Skeletal muscle satellite cell (primary cell): ENCODE results near the gene RALBP1. TPM values are rescaled to one million over a fixed set of nuclear protein-coding genes. Genes with fewer than 3 reads are reported as not detected.
"Not testable (repeated sequence)": the region's sequence is repeated elsewhere in the genome, so short reads cannot be mapped to it uniquely, and the experiment has no call there.

Experiments used
- H3K27me3 ChIP-seq: 2 replicates; pipeline ENCODE4 v1.7.0; 2013; ENCODE audit warnings: low read length; ENCODE audit not compliant: control insufficient read depth, insufficient read depth
- H3K36me3 ChIP-seq: 2 replicates; pipeline ENCODE4 v1.7.0; 2013; ENCODE audit warnings: mild to moderate bottlenecking, control low read depth, low read length; ENCODE audit not compliant: insufficient read depth
- H3K4me1 ChIP-seq: 2 replicates; pipeline ENCODE4 v1.7.0; 2013; ENCODE audit warnings: low read length; ENCODE audit not compliant: control insufficient read depth, insufficient read depth
- H3K4me2 ChIP-seq: 2 replicates; pipeline ENCODE4 v1.7.0; 2013; ENCODE audit warnings: mild to moderate bottlenecking, low read length
- H3K4me3 ChIP-seq: 2 replicates; pipeline ENCODE4 v1.7.0; 2013; ENCODE audit warnings: low read length
- H3K9ac ChIP-seq: 2 replicates; pipeline ENCODE4 v1.7.0; 2013; ENCODE audit warnings: mild to moderate bottlenecking, low read depth, low read length, moderate library complexity
- H3K9me3 ChIP-seq: replicated peaks from 2 replicates; pipeline ENCODE4 v1.7.0; 2013; ENCODE audit warnings: mild to moderate bottlenecking, control low read depth, low read length
- total RNA-seq: library from RNA; depleted of rRNA; stranded (reverse); fragments of >200 nt; gene quantifications from 2 replicates; pipeline ENCODE4 v1.2.3, GENCODE V29; 2012; rRNA removed

The RALBP1 gene
- 43.1 and 47.6 TPM in 2 replicates for total RNA-seq

- Histone ChIP-seq H3K36me3 (peaks cover 10% of the 10 kb centered on the region), H3K4me2 (peak within 1 kb of the TSS; percentile 86), H3K4me3 (peak within 1 kb of the TSS; percentile 89), H3K4me1 (peaks cover 16% of the 10 kb centered on the region), H3K27me3 (no peaks in the 10 kb centered on the region), H3K9ac (peak within 1 kb of the TSS; percentile 93), H3K9me3 (no peaks in the 10 kb centered on the region)
Measured at GRCh38 chr18:9474983-9475642, at the start of gene RALBP1. TSS of gene RALBP1 (plus strand) at chr18:9475513. CDS start at chr18:9513046, 37,533 bp downstream.

GRCh38 chr18:9426753-9427152 lies 48.6 kb upstream of the RALBP1 start:
- no peaks in the 10 kb centered on the region for H3K27me3 ChIP-seq
- H3K9ac ChIP-seq, result no peak overlapping the region
- no peak overlapping the region for H3K4me2 ChIP-seq
- H3K36me3 ChIP-seq, result no peaks in the 10 kb centered on the region
- H3K9me3 ChIP-seq, result no peaks in the 10 kb centered on the region
- peaks cover 7% of the 10 kb centered on the region for H3K4me1 ChIP-seq
- no peak overlapping the region for H3K4me3 ChIP-seq

DNA sequence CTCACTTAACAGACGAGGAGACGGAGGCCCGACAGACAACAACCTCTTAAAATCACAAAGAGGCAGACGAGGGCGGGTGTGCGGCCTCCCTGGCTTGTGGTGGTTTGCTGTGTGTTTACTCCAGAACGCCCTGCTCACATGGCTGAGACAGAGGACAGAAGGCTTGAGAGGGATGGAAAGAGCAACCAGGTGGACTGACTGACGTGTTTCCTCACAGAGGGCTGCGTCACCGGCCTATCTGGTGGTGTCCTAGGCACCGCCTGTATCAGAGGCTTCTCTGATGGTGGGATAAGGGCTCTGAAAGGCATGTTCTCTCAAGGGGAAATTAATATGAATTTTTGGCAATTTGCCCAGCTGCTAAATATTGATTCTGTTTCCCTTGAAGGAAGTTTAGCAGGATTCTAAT lies 47.0 kb upstream of the RALBP1 start:
- Histone ChIP-seq H3K36me3 (no peaks in the 10 kb centered on the region), H3K4me2 (no peak overlapping the region), H3K4me1 (peaks cover 7% of the 10 kb centered on the region), H3K4me3 (no peak overlapping the region), H3K9ac (no peak overlapping the region), H3K9me3 (no peaks in the 10 kb centered on the region), H3K27me3 (no peaks in the 10 kb centered on the region)

GRCh38 chr18:9428862-9429661 lies 46.3 kb upstream of the RALBP1 start:
- Histone ChIP-seq H3K9ac (no peak overlapping the region), H3K4me2 (no peak overlapping the region), H3K36me3 (no peaks in the 10 kb centered on the region)

GRCh38 chr18:9429662-9429993 lies 45.7 kb upstream of the RALBP1 start:
- Histone ChIP-seq H3K4me1 (peaks cover 7% of the 10 kb centered on the region), H3K4me2 (peak overlapping the region; percentile 2), H3K27me3 (no peaks in the 10 kb centered on the region), H3K9ac (no peak overlapping the region), H3K9me3 (no peaks in the 10 kb centered on the region), H3K36me3 (no peaks in the 10 kb centered on the region), H3K4me3 (no peak overlapping the region)

More at GRCh38 chr18:9428862-9429661, 46.3 kb upstream of the RALBP1 start:
- no peak overlapping the region for H3K4me3 ChIP-seq
- no peaks in the 10 kb centered on the region for H3K27me3 ChIP-seq
- peaks cover 7% of the 10 kb centered on the region for H3K4me1 ChIP-seq
- H3K9me3 ChIP-seq, result no peaks in the 10 kb centered on the region

DNA sequence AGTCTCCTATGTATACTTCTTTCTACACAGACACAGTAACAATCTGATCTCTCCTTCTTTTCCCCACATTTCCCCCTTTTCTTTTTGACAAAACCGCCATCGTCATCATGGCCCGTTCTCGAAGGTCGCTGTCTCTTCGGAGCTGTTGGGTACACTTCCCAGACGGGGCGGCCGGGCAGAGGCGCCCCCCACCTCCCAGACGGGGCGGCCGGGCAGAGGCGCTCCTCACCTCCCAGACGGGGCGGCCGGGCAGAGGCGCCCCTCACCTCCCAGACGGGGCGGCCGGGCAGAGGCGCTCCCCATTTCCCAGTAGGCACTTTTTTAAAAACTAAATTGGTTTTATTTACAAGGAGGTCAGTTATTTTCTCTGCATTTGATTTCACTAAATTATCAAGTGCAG lies 45.0 kb upstream of the RALBP1 start:
- H3K9ac ChIP-seq, H3K36me3 ChIP-seq, H3K4me1 ChIP-seq, H3K9me3 ChIP-seq, H3K4me2 ChIP-seq, H3K4me3 ChIP-seq, H3K27me3 ChIP-seq: not testable (repeated sequence)

DNA sequence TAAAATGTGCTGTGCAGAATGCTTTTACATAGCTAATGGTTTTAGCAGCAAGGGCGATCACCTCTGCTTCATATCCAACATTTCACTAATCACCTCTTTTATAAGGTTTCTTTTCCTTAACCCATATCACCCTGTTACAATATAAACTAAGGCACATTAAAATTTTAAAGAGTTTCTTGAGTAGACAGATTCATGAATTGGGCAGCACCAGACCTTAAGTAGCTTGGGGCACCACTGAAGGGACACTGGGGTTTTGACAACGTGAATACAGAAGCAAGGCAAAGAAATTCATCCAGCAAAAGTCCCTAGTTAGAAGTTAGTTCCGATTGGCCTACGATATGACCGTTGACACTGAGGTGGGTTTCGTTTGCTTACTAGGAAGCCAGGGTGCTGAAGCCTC lies 44.0 kb upstream of the RALBP1 start:
- Histone ChIP-seq H3K4me3 (no peak overlapping the region), H3K9ac (no peak overlapping the region), H3K36me3 (no peaks in the 10 kb centered on the region), H3K27me3 (no peaks in the 10 kb centered on the region), H3K4me1 (peaks cover 7% of the 10 kb centered on the region), H3K9me3 (no peaks in the 10 kb centered on the region), H3K4me2 (no peak overlapping the region)

- not testable (repeated sequence) for H3K27me3 ChIP-seq, H3K9me3 ChIP-seq, H3K4me2 ChIP-seq, H3K4me1 ChIP-seq, H3K9ac ChIP-seq, H3K4me3 ChIP-seq, H3K36me3 ChIP-seq
Measured at GRCh38 chr18:9433122-9433521, 42.2 kb upstream of the RALBP1 start.

DNA sequence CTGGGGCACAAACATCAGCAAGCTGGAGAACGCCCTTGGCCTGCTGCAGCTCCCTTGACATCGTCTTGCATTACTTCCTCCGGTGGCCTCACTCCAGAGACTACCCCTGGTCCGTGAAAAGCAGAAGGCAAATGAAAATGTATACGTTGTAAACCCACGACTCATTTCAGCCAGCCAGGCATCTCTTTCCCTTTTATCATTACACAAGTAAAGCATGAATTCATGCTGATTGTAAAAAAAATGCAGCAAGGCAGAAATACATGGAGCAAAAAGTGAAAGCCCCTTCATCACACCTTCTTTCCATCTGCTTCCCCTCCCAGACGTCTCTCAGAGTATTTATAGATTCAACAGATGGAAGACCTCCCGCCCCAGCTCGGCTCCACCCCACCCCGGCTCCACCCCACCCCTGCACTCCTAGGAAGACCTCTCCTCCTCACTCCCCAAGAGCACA lies 41.6 kb upstream of the RALBP1 start:
- Histone ChIP-seq H3K27me3 (no peaks in the 10 kb centered on the region), H3K9ac (no peak overlapping the region), H3K4me3 (no peak overlapping the region), H3K36me3 (no peaks in the 10 kb centered on the region), H3K4me2 (no peak overlapping the region), H3K9me3 (no peaks in the 10 kb centered on the region), H3K4me1 (peaks cover 6% of the 10 kb centered on the region)

DNA sequence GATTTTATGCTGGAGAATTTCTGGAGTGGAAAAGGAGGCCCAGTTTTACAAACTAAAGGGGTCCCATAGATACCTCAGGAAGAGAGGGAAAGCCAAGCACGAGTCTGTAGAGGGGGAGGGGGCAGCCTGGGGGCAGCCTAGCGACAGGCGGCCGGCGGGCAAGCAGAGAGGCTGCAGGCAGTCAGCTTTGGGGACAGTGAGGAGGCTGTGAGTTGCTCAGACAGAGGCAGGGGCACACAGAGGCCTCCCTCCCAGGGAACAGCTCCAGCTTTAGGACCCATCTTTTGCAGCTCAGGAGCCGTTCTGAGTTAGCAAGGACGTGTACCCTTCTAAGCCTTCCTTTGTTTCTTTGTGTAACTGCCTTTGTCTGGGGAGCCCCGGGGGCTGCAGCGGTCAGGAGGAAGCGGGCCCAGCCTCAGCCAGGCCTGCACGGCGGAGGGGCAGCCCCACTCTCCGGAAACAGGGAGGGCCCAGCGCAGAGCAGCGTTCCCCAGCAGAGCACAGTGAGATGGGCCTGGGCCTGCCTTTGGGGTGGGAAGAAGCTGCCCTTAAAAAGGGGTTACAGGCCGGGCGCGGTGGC lies 41.1 kb upstream of the RALBP1 start:
- no peaks in the 10 kb centered on the region for H3K36me3 ChIP-seq
- no peaks in the 10 kb centered on the region for H3K9me3 ChIP-seq
- H3K4me1 ChIP-seq, result peaks cover 3% of the 10 kb centered on the region
- H3K4me2 ChIP-seq, result no peak overlapping the region
- H3K4me3 ChIP-seq, result no peak overlapping the region
- no peaks in the 10 kb centered on the region for H3K27me3 ChIP-seq
- H3K9ac ChIP-seq, result no peak overlapping the region

GRCh38 chr18:9435041-9435440 lies 40.3 kb upstream of the RALBP1 start:
- Histone ChIP-seq H3K4me2 (no peak overlapping the region), H3K9me3 (no peaks in the 10 kb centered on the region), H3K9ac (no peak overlapping the region), H3K4me1 (no peaks in the 10 kb centered on the region), H3K27me3 (no peaks in the 10 kb centered on the region), H3K36me3 (no peaks in the 10 kb centered on the region), H3K4me3 (no peak overlapping the region)
